ENCODE data around the gene PSAP.
"Not testable (repeated sequence)": the region's sequence is repeated elsewhere in the genome, so short reads cannot be mapped to it uniquely, and the experiment has no call there.

Gene PSAP
- total RNA-seq: 189 to 335 (median 218) reads per million in 9 experiments

DNA sequence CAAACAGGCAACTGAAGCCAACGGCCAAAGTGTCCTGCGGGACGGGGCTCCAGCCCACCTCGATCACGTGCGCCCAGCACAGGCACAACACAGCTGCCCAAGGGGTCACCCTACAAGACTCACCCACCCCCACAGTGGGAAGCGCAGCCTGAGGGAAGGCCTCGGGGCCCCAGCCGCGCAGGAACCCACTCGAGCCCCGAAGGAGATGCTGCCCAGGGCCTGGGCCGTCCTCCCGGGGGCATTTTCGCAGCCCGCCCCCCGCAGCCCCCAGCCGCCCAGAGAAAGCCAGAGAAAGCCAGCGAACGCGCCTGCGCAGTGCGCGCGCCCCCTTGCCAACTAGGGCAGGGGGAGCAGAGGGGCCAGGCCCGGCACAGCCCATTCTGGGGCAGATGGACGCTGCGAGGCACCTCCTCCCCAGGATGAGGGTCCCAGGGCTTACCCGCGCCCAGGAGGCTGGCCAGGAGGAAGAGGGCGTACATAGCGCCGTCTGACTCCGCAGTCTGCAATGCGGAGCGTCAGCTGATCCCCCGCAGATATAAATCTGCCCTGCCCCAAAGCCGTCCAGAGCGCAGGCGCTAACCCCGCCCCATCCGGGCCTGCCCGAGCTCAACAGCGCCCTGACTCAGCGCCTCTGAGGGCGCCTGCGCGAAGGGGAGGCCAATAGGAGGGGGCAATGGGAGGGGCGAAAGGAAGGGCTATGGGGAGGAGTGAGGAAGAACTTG, at the start of gene PSAP:
Gene PSAP (minus strand): TSS at position 509 of the 722 bp plus-strand sequence. CDS start 30 bp downstream, at position 479.
- Mint-ChIP-seq H3K27me3 (no peaks in the 10 kb centered on the region), H3K9me3 (no peaks in the 10 kb centered on the region), H3K27ac (peak within 1 kb of the TSS; percentile 91 to 93), H3K4me1 (ENCODE audit: low read depth in 2 of 2) (peaks cover 32 to 41% of the 10 kb centered on the region in 2 donors), H3K4me3 (peak within 1 kb of the TSS; percentile 90 to 92), H3K36me3 (ENCODE audit: insufficient read depth) (peaks cover 14% of the 10 kb centered on the region)
- peak; percentile 97 to 98 (median 98) for DNase-seq
- ATAC-seq (replicated peaks): peak; percentile 97

DNA sequence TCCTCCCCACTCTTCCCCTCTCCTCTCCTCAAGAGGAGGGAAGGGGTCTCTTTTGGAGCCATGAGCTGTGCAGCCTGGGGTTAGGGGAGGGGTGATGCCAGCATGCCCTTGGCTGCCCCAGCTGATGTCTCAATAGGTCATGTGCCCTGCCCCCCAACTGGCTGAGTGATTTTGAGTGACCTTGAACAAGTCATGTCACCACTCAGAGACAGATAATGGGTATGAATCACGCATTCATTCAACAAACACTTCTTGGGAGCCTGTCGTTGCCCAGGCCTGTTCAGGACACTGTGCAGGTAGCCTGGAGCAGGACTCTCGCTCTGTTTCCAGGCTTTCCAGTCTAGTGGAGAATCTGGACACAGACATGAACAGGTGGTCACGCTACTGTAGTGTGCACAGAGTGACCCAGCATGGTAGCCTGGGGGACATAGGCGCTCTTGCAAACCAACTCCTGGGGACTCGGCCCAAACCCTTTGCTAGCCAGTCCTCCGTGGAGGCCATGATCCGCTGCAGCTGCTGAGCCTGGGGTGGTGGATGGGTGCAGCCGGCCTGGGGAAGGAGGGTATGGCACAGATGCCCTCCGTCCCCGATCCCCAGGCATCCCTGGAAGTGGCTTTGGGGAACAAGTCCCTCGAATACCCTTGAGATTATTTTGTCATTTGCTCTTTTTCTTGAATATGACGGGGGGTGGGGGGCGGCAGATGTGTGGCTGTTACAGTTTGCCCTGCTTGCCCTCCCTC, 49.6 kb upstream of the PSAP start:
- Mint-ChIP-seq H3K27me3 (no peaks in the 10 kb centered on the region), H3K9me3 (no peaks in the 10 kb centered on the region), H3K36me3 (ENCODE audit: insufficient read depth) (peaks cover 4% of the 10 kb centered on the region), H3K4me3 (no peak overlapping the region), H3K27ac (no peak overlapping the region), H3K4me1 (ENCODE audit: low read depth in 2 of 2) (no peaks in the 10 kb centered on the region)
- ATAC-seq (replicated peaks): no peak
- DNase-seq: no peak

DNA sequence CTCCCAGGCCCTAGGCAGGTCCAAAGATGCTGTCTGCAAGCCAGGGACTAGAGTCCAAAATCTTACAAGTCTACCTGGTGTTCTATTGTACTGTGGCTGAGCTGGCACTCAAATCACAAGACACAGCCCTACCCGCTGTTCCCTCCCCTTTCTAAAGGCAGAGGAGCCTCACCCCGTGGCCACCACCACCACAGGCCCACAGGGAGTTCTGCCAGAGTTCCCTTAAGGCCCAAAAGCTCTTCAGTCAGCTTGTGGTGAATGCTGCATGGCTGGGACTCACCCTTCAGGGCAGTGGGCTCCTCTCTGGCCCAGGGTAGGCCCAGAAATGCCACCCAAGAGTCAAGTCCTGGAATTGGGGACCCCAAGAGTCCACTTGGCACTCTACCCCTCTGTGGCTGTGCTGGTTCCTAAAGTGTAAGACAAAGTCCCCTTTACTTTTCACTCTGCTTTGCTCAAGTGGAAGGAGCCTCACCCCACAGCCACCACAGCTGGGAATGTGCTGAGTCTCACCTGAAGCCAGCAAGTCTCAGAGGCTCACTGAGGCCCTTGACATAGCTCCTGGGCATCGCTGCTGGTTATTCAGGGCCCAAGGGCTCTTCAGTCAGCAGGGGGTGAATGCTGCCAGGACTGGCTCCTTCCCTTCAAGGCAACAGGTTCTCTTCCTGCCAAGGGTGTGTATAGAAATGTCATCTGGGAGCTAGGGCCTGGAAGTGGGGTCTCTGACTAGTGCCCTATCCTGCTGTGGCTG, 48.8 kb upstream of the PSAP start:
- H3K27me3 Mint-ChIP-seq: no peaks in the 10 kb centered on the region
- ATAC-seq (replicated peaks) (no peak), DNase-seq (no peak)
- H3K36me3 Mint-ChIP-seq (ENCODE audit: insufficient read depth): peaks cover 4% of the 10 kb centered on the region
- H3K4me3 Mint-ChIP-seq: no peak overlapping the region
- H3K9me3 Mint-ChIP-seq: no peaks in the 10 kb centered on the region
- H3K27ac Mint-ChIP-seq: no peak overlapping the region
- no peaks in the 10 kb centered on the region for H3K4me1 Mint-ChIP-seq (ENCODE audit: low read depth in 2 of 2)

DNA sequence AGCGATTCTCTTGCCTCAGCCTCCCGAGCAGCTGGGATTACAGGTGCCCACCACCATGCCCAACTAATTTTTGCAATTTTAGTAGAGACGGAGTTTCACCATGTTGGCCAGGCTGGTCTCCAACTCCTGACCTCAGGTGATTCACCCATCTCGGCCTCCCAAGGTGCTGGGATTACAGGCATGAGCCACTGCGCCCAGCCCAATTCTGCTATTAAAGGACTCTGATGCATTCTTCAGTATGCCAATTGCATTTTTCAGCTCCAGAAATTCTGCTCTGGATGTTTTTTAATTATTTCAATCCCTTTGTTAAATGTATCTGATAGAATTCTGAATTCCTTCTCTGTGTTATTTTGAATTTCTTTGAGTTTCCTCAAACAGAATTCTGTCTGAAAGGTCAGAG, 47.3 kb upstream of the PSAP start:
- ATAC-seq (replicated peaks); H3K4me3 Mint-ChIP-seq; H3K27ac Mint-ChIP-seq; H3K4me1 Mint-ChIP-seq (ENCODE audit: low read depth in 2 of 2); H3K9me3 Mint-ChIP-seq; H3K36me3 Mint-ChIP-seq (ENCODE audit: insufficient read depth); DNase-seq; H3K27me3 Mint-ChIP-seq: not testable (repeated sequence)

DNA sequence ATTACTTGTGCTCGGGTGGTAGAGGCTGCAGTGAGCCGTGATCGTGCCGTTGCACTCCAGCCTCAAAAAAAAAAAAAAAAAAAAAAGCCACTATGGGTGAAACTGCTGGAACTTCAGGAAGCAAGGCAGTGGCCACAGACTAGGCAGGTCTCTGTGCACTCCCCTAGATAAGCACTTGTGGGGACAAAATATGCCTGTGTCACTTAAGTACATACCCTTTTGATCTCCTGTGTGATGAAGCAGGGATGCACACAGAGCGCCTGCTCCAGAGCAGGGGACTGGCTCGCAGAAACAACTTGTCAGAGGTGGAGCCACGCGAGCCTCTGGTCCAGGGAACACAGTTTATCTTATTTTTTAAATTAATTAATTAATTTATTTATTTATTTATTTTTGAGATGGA, 42.9 kb upstream of the PSAP start:
- peaks cover 5 to 6% of the 10 kb centered on the region in 2 donors for H3K4me1 Mint-ChIP-seq (ENCODE audit: low read depth in 2 of 2)
- H3K27ac Mint-ChIP-seq: no peak overlapping the region
- no peaks in the 10 kb centered on the region for H3K36me3 Mint-ChIP-seq (ENCODE audit: insufficient read depth)
- peaks cover 18 to 33% of the 10 kb centered on the region in 2 donors for H3K27me3 Mint-ChIP-seq
- no peak for ATAC-seq (replicated peaks)
- no peak overlapping the region for H3K4me3 Mint-ChIP-seq
- no peak for DNase-seq
- no peaks in the 10 kb centered on the region for H3K9me3 Mint-ChIP-seq

DNA sequence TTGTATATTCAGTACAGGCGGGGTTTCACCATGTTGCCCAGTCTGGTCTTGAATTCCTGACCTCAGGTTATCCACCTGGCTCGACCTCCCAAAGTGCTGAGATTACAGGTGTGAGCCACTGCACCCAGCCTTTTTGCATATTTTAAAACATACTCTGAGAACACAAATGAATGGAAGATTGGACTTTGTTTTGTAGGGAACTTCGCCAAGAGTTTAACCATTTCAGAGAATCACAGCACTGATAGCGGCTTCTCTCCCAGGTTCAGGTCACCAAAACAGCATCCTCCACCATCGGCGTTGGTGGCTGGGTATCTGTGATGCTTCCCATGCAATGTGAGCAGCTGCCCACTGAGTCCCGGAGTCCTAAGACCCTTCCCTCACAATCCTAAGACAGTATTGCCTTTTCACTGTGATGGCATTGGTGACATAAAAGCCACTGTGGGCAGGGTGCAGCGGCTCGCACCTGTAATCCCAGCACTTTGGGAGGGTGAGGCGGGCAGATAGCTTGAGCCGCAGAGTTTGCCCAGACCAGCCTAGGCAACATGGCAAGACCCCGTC, 42.3 kb upstream of the PSAP start:
- no peaks in the 10 kb centered on the region for H3K36me3 Mint-ChIP-seq (ENCODE audit: insufficient read depth)
- DNase-seq: no peak

DNA sequence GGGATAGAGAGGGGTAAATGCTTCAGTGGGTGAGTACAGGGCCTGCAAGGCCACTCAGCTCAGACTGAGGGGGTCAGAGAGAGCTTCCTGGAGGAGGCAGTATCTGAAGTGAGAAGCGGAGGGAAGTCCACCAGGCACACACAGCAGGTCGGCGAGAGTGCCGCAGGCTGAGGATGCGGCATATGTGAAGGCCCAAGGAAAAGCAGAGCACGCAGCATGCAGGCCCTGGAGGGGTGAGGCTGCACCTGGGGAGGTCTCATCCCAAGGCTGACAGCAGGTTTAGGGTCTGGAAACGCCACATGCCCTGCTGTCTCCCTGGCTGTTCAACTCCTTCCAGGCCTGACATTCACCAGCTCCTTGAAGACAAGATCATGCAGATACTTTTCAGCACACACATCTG, 40.4 kb upstream of the PSAP start:
- H3K9me3 Mint-ChIP-seq: no peaks in the 10 kb centered on the region
- H3K4me1 Mint-ChIP-seq (ENCODE audit: low read depth in 2 of 2): peaks cover 9 to 11% of the 10 kb centered on the region in 2 donors
- DNase-seq (no peak), ATAC-seq (replicated peaks) (no peak)
- no peak overlapping the region for H3K27ac Mint-ChIP-seq
- H3K27me3 Mint-ChIP-seq: peaks cover 23 to 46% of the 10 kb centered on the region in 2 donors
- no peaks in the 10 kb centered on the region for H3K36me3 Mint-ChIP-seq (ENCODE audit: insufficient read depth)
- H3K4me3 Mint-ChIP-seq: no peak overlapping the region

More for the DNA sequence above, 42.3 kb upstream of the PSAP start:
- peaks cover 9 to 11% of the 10 kb centered on the region in 2 donors for H3K4me1 Mint-ChIP-seq (ENCODE audit: low read depth in 2 of 2)
- peaks cover 23 to 38% of the 10 kb centered on the region in 2 donors for H3K27me3 Mint-ChIP-seq
- no peak for ATAC-seq (replicated peaks)
- no peaks in the 10 kb centered on the region for H3K9me3 Mint-ChIP-seq
- no peak overlapping the region for H3K27ac Mint-ChIP-seq
- H3K4me3 Mint-ChIP-seq: no peak overlapping the region

DNA sequence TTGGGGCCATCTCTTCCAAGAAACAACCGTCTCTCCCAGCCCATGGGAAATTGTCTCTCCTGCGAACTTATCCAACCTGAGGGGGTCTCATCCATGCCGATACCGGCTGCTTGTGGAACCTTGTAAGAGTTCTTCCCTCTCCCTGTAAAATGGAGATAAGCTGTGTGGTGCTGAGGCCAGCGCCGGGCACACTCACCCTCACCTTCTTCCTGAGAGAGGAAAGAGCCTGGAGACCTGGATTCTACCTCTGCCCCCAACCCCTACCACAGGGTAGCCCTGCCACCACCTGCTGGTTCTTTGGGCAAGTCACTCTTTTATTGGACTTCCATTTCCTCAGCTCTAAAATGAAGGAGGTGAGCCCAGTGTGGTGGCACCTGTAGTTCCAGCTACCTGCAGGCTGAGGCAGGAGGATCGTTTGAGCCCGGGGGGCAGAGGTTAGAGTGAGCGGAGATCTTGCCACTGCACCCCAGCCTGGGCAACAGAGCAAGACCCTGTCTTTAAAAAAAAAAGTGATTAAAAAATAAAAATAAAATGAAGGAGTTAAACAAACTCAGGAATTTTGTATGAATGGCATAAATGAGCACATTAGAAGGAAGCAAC, 38.4 kb upstream of the PSAP start:
- H3K4me1 Mint-ChIP-seq (ENCODE audit: low read depth in 2 of 2): peaks cover 9 to 11% of the 10 kb centered on the region in 2 donors
- H3K9me3 Mint-ChIP-seq: no peaks in the 10 kb centered on the region
- peaks cover 23 to 55% of the 10 kb centered on the region in 2 donors for H3K27me3 Mint-ChIP-seq
- H3K27ac Mint-ChIP-seq: no peak overlapping the region
- DNase-seq (no peak), ATAC-seq (replicated peaks) (no peak)
- H3K4me3 Mint-ChIP-seq: peak overlapping the region; percentile 69 to 71
- no peaks in the 10 kb centered on the region for H3K36me3 Mint-ChIP-seq (ENCODE audit: insufficient read depth)

DNA sequence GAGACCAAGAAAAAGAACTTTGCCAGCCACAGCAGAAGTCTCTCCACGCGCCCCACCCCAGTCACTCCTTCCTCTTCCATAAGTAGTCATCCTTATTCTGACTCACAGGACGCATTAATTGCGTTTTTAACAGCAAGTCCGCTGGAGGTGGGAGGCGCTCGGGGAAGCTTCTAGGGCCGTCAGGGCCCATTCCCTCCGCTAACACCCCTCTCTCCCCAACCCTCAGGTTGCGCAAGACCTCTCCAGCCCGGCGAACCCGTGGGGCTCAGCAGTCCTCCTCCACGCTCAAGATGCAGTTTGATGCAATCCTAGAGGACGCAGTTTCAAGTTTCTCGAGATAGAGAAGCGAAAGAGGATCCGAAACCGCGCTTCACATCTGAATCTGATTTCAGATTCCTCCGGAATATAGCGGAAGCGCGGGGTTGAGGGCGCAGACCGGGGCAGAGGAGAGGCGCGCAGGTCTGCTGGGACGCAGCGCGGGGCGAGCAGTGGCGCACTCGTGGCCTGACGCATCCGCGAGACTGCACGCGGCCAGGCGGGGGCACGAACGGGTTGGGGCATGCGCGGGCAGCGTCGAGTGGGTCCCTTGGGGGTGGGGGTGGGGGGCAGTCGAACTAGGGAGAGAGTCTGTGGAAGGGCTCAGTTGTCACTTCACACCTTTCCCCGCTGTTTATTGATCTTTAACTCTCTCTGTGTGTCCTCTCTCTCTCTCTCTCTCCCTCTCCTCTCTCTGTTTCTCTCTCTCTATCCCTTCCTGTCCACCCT, 37.8 kb upstream of the PSAP start:
- H3K27ac Mint-ChIP-seq: no peak overlapping the region
- peak overlapping the region; percentile 69 to 71 for H3K4me3 Mint-ChIP-seq
- H3K9me3 Mint-ChIP-seq: no peaks in the 10 kb centered on the region
- H3K4me1 Mint-ChIP-seq (ENCODE audit: low read depth in 2 of 2): peaks cover 9 to 11% of the 10 kb centered on the region in 2 donors
- peaks cover 23 to 55% of the 10 kb centered on the region in 2 donors for H3K27me3 Mint-ChIP-seq
- DNase-seq (peak; percentile 1 to 15 (median 6)), ATAC-seq (replicated peaks) (peak; percentile 82)
- H3K36me3 Mint-ChIP-seq (ENCODE audit: insufficient read depth): no peaks in the 10 kb centered on the region

DNA sequence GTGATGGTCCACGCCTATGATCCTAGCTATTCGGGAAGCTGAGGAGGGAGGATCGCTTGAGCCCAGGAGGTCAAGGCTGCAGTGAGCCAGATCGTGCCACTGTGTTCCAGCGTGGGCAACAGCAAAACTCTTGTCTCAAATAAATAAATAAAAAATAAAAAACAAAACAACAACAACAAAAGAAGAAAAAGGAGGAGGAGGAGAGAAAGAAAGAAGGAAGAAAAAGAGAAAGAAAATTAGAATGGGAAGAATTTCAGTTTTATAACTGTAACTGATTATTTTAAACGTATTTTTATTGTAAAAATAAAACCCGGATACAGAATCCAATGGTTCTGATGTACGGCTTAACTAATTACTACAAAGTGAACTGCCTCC, 37.2 kb upstream of the PSAP start:
- H3K4me3 Mint-ChIP-seq: peak overlapping the region; percentile 43 to 63
- H3K27me3 Mint-ChIP-seq: peaks cover 23 to 55% of the 10 kb centered on the region in 2 donors
- H3K36me3 Mint-ChIP-seq (ENCODE audit: insufficient read depth): no peaks in the 10 kb centered on the region
- DNase-seq (no peak), ATAC-seq (replicated peaks) (no peak)
- no peaks in the 10 kb centered on the region for H3K9me3 Mint-ChIP-seq
- no peak overlapping the region for H3K27ac Mint-ChIP-seq
- H3K4me1 Mint-ChIP-seq (ENCODE audit: low read depth in 2 of 2): peaks cover 9 to 11% of the 10 kb centered on the region in 2 donors

DNA sequence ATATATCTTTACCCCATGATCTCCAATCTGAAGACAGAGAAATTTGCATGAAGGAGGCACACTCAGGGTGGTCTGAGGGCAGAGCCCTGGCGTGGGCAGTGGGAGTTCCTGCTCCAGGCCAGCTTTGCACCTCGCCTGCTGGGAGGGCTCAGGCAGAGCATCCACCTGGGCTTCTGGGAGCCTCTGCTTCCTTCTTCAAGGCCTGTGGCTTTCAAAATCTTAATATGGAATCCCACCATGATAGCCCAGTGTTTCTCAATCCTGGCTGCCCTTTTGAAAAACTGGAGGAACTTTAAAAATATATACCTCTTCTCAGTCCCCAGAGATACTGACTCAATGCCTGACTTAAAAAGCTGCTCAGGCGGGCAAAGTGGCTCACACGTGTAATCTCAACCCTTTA, 36.7 kb upstream of the PSAP start:
- no peak for ATAC-seq (replicated peaks)
- Mint-ChIP-seq H3K9me3 (no peaks in the 10 kb centered on the region), H3K27me3 (peaks cover 23 to 55% of the 10 kb centered on the region in 2 donors), H3K27ac (no peak overlapping the region), H3K36me3 (ENCODE audit: insufficient read depth) (no peaks in the 10 kb centered on the region), H3K4me1 (ENCODE audit: low read depth in 2 of 2) (peaks cover 9 to 11% of the 10 kb centered on the region in 2 donors), H3K4me3 (peak overlapping the region; percentile 43 to 63)
- no peak for DNase-seq

DNA sequence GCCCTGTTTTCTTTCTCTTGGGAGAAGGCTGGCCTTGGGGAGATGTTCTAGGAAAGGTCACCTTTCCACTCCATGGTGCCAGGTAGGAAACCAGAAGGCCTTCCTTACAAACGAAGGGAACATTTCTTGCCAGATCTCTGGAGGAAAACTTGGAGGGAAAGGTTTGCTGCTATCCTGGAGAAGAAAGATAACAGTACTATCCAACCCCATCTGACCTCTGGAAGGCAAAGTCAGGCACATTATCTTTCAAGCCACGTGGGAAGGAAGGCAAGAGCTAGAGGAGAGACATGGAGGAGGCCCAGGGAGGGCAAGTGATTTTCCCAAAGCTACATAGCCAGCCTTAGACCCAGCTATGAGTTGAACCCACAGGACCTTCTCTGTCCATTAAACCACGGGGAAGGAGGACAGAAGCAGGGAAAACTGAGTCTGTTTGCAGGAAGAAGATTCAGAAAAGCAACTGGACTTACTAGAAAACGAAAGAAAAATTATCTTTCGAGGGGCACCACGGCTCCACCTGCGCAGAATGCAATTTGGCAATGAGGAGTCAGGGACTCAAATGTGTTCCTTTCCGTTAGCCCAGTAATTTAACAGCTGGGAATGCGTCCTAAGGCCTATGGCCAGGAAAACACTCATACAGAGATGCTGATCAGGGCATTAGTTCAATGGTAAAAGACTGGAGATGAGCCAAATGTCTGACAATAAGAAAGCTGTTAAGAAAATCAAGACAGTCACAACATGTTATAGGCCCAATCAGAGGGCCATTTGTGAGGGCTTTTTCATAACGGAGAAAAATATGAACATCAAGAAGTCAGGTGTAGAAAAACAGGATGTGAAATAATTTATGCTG, 32.0 kb upstream of the PSAP start:
- Mint-ChIP-seq H3K27ac (peak overlapping the region in 1 of 2 donors; percentile 42), H3K4me1 (ENCODE audit: low read depth in 2 of 2) (no peaks in the 10 kb centered on the region), H3K9me3 (no peaks in the 10 kb centered on the region), H3K27me3 (peaks cover 0 to 14% of the 10 kb centered on the region in 2 donors), H3K4me3 (no peak overlapping the region), H3K36me3 (ENCODE audit: insufficient read depth) (no peaks in the 10 kb centered on the region)
- DNase-seq (no peak), ATAC-seq (replicated peaks) (no peak)

All from effector memory CD8-positive, alpha-beta T cell (primary cell).